Endothelial cell of umbilical vein (primary cell): ENCODE measurements around the gene CHRD.

Experiments used
- EZH2 ChIP-seq: IDR thresholded peaks from 2 replicates; pipeline ENCODE4 v1.6.1; 2012; ENCODE audit warnings: borderline replicate concordance, low read depth, mild to moderate bottlenecking, moderate library complexity, low read length, inconsistent platforms; ENCODE audit not compliant: severe bottlenecking
- POLR2A ChIP-seq: IDR thresholded peaks from 2 replicates; pipeline ENCODE4 v1.6.1; 2012; ENCODE audit warnings: low read depth, mild to moderate bottlenecking, control low read depth, low read length
- POLR2AphosphoS5 ChIP-seq: IDR thresholded peaks from 2 replicates; pipeline ENCODE4 v1.6.1; 2012; ENCODE audit warnings: low read depth, mild to moderate bottlenecking, control low read depth, low read length, moderate library complexity; ENCODE audit not compliant: insufficient read depth
- TF ChIP-seq, protein P1 (sequence below), 2 donors: IDR thresholded peaks; 1 replicate in 1 of 2; 2 replicates in 1 of 2; pipeline ENCODE4 v1.5.1; 2011; ENCODE audit warnings: low read length in 2 of 2, mild to moderate bottlenecking in 2 of 2, moderate library complexity in 2 of 2, control low read depth in 1 of 2, inconsistent platforms in 1 of 2, low read depth in 1 of 2; ENCODE audit not compliant: insufficient read depth in 1 of 2; ENCODE audit errors: extremely low read depth in 1 of 2

DNA sequence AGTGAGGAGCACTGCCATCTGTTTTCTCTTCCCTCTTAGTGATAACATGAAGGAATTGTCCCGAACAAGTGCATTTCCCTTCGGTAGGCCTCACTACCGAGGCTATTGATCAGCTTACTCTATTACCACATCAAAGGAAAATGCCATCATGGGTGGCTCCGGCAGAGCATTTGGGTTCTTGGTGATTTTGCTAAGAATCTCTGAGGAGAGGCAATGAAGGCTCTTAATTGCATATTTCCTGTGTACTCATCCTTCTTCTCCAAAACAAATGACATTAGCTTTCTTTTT, 35.3 kb downstream of the CHRD start:
- TF ChIP-seq EZH2: no peak
- TF ChIP-seq POLR2A: no peak
- TF ChIP-seq POLR2AphosphoS5: no peak
- TF ChIP-seq, protein P1, sequence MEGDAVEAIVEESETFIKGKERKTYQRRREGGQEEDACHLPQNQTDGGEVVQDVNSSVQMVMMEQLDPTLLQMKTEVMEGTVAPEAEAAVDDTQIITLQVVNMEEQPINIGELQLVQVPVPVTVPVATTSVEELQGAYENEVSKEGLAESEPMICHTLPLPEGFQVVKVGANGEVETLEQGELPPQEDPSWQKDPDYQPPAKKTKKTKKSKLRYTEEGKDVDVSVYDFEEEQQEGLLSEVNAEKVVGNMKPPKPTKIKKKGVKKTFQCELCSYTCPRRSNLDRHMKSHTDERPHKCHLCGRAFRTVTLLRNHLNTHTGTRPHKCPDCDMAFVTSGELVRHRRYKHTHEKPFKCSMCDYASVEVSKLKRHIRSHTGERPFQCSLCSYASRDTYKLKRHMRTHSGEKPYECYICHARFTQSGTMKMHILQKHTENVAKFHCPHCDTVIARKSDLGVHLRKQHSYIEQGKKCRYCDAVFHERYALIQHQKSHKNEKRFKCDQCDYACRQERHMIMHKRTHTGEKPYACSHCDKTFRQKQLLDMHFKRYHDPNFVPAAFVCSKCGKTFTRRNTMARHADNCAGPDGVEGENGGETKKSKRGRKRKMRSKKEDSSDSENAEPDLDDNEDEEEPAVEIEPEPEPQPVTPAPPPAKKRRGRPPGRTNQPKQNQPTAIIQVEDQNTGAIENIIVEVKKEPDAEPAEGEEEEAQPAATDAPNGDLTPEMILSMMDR (IDR thresholded peaks at IDR 0.05; ENCODE audit: extremely low read depth in 1 of 2, insufficient read depth in 1 of 2, low read depth in 1 of 2, low read length in 2 of 2): no peak
